K562 (cell line): ENCODE data around the gene DAAM1. TPM values are rescaled to one million over a fixed set of nuclear protein-coding genes. Genes with fewer than 3 reads are reported as not detected.

ENCODE experiments used
- ATF2 ChIP-seq: sonication (generic); formaldehyde crosslinking; IDR thresholded peaks from 2 replicates; pipeline ENCODE4 v1.8.1; 2022; ENCODE audit warnings: missing genetic modification reagents
- CBX2 ChIP-seq: fragments of 200-600 bp; sonication (generic); IDR thresholded peaks from one replicate; pipeline ENCODE4 v1.6.1; 2012; ENCODE audit warnings: mild to moderate bottlenecking, low read length, inconsistent platforms; ENCODE audit not compliant: insufficient read depth, poor library complexity, severe bottlenecking
- CREBBP ChIP-seq: IDR thresholded peaks from one replicate; pipeline ENCODE4 v1.6.1; 2012; ENCODE audit warnings: low read depth, mild to moderate bottlenecking, control low read depth, inconsistent platforms, low read length
- FIP1L1 ChIP-seq: fragments of 200-400 bp; formaldehyde crosslinking; IDR thresholded peaks from 2 replicates; pipeline ENCODE4 v1.6.1; 2018; ENCODE audit warnings: mild to moderate bottlenecking, low read depth, low read length; ENCODE audit not compliant: poor library complexity, severe bottlenecking
- FOXP1 ChIP-seq: sonication (generic); formaldehyde crosslinking; IDR thresholded peaks from 2 replicates; pipeline ENCODE4 v1.8.0; 2022; ENCODE audit warnings: mild to moderate bottlenecking, missing genetic modification reagents
- FUS ChIP-seq: fragments of 200-400 bp; formaldehyde crosslinking; optimal IDR thresholded peaks from 2 replicates; pipeline ENCODE3; 2017; ENCODE audit warnings: low read depth, low read length
- MCM5 ChIP-seq: fragments of 450-650 bp; IDR thresholded peaks from 2 replicates; pipeline ENCODE4 v1.6.1; 2016; ENCODE audit warnings: low read depth
- SREBF1 ChIP-seq: fragments of 150-350 bp; IDR thresholded peaks from 2 replicates; pipeline ENCODE4 v1.6.1; 2014; ENCODE audit warnings: antibody characterized with exemption, low read depth, low read length, borderline replicate concordance
- ZBTB8A ChIP-seq: fragments of 450-650 bp; IDR thresholded peaks from 2 replicates; pipeline ENCODE4 v1.6.1; 2018; ENCODE audit warnings: mild to moderate bottlenecking, moderate library complexity; ENCODE audit not compliant: partially characterized antibody
- ZNF224 ChIP-seq: sonication (generic); formaldehyde crosslinking; IDR thresholded peaks from 2 replicates; pipeline ENCODE4 v1.8.0; 2022; ENCODE audit warnings: mild to moderate bottlenecking, missing genetic modification reagents
- ZNF395 ChIP-seq: fragments of 200-800 bp; sonication (Bioruptor generic); IDR thresholded peaks from 2 replicates; pipeline ENCODE4 v1.6.1; 2017; ENCODE audit warnings: missing genetic modification characterization, missing compliant biosample characterization
- ZNF79 ChIP-seq: fragments of 250-450 bp; sonication (Bioruptor Pico); IDR thresholded peaks from 2 replicates; pipeline ENCODE4 v1.4.0; 2020; ENCODE audit warnings: low read depth, mild to moderate bottlenecking, moderate library complexity
- polyA plus RNA-seq, 8 experiments: library from polyadenylated mRNA; depleted of rRNA in 4 of 8; stranded (reverse) in 5 of 8; unstranded in 3 of 8; fragments of >200 nt; fragmentation: Nextera tagmentation in 2 of 8; fragmentation: Illumina TruSeq in 1 of 8; extraction: Ambion mirVana in 2 of 8; extraction: Trizol in 1 of 8; gene quantifications; 2 replicates each; pipeline versions ENCODE4 v1.2.1 to v1.2.3, GENCODE V29; 2011 to 2014; ENCODE audit warnings: inconsistent platforms in 1 of 8, missing spikeins in 1 of 8
- total RNA-seq, 7 experiments: library from RNA; depleted of rRNA in 6 of 7; stranded (reverse); fragments of >200 nt in 6 of 7; fragmentation: Illumina TruSeq in 2 of 7; extraction: Trizol in 2 of 7; gene quantifications; 2 replicates each; pipeline versions ENCODE4 v1.2.1 to v1.2.3, GENCODE V29; 2011 to 2021; ENCODE audit warnings: low replicate concordance in 1 of 7
- TF ChIP-seq, protein P1 (sequence below), 2 experiments: fragments of 150-350 bp in 1 of 2; IDR thresholded peaks; 2 replicates each; pipeline ENCODE4 v1.6.1; 2012 to 2016; ENCODE audit warnings: low read depth in 2 of 2, low read length in 2 of 2, mild to moderate bottlenecking in 1 of 2, moderate library complexity in 1 of 2
- TF ChIP-seq, protein P2 (sequence below): fragments of 250-450 bp; sonication (Bioruptor Pico); IDR thresholded peaks from 2 replicates; pipeline ENCODE4 v1.8.0; 2022; ENCODE audit warnings: moderate library complexity, mild to moderate bottlenecking, inconsistent platforms
- TF ChIP-seq, protein P3 (sequence below), 2 experiments: fragments of 450-650 bp; IDR thresholded peaks; 2 replicates each; pipeline ENCODE4 v1.6.1; 2018; ENCODE audit warnings: mild to moderate bottlenecking in 2 of 2, low read depth in 1 of 2; ENCODE audit not compliant: partially characterized antibody in 2 of 2

DAAM1 gene
- total and polyA plus RNA-seq, 9 of the 15 experiments (the other 6 are each of a cell fraction or from before 2014, with no cell fraction given), result 3.6 to 11.6 (median 6.7) TPM

GRCh38 chr14:59360923-59361794 lies 172.7 kb downstream of the DAAM1 start (continued):
- TF ChIP-seq ZNF79 (CRISPR knock-in tag), result no peak
- no peak for TF ChIP-seq MCM5
- TF ChIP-seq ZNF224 (CRISPR knock-in tag), result no peak
- no peak for TF ChIP-seq SREBF1
- no peak for TF ChIP-seq FOXP1 (CRISPR knock-in tag)
- TF ChIP-seq CREBBP, result no peak
- TF ChIP-seq ZNF395 (CRISPR knock-in tag), result no peak
- TF ChIP-seq, protein P1, sequence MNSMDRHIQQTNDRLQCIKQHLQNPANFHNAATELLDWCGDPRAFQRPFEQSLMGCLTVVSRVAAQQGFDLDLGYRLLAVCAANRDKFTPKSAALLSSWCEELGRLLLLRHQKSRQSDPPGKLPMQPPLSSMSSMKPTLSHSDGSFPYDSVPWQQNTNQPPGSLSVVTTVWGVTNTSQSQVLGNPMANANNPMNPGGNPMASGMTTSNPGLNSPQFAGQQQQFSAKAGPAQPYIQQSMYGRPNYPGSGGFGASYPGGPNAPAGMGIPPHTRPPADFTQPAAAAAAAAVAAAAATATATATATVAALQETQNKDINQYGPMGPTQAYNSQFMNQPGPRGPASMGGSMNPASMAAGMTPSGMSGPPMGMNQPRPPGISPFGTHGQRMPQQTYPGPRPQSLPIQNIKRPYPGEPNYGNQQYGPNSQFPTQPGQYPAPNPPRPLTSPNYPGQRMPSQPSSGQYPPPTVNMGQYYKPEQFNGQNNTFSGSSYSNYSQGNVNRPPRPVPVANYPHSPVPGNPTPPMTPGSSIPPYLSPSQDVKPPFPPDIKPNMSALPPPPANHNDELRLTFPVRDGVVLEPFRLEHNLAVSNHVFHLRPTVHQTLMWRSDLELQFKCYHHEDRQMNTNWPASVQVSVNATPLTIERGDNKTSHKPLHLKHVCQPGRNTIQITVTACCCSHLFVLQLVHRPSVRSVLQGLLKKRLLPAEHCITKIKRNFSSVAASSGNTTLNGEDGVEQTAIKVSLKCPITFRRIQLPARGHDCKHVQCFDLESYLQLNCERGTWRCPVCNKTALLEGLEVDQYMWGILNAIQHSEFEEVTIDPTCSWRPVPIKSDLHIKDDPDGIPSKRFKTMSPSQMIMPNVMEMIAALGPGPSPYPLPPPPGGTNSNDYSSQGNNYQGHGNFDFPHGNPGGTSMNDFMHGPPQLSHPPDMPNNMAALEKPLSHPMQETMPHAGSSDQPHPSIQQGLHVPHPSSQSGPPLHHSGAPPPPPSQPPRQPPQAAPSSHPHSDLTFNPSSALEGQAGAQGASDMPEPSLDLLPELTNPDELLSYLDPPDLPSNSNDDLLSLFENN (IDR thresholded peaks at IDR 0.05; ENCODE audit: low read depth in 2 of 2, low read length in 2 of 2), result no peak
- TF ChIP-seq FIP1L1, result no peak
- no peak for TF ChIP-seq FUS
- no peak for TF ChIP-seq CBX2
- TF ChIP-seq ATF2, result no peak
- TF ChIP-seq ZBTB8A, result no peak
- TF ChIP-seq, protein P2, sequence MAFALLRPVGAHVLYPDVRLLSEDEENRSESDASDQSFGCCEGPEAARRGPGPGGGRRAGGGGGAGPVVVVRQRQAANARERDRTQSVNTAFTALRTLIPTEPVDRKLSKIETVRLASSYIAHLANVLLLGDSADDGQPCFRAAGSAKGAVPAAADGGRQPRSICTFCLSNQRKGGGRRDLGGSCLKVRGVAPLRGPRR (CRISPR knock-in tag), result no peak
- TF ChIP-seq, protein P3, sequence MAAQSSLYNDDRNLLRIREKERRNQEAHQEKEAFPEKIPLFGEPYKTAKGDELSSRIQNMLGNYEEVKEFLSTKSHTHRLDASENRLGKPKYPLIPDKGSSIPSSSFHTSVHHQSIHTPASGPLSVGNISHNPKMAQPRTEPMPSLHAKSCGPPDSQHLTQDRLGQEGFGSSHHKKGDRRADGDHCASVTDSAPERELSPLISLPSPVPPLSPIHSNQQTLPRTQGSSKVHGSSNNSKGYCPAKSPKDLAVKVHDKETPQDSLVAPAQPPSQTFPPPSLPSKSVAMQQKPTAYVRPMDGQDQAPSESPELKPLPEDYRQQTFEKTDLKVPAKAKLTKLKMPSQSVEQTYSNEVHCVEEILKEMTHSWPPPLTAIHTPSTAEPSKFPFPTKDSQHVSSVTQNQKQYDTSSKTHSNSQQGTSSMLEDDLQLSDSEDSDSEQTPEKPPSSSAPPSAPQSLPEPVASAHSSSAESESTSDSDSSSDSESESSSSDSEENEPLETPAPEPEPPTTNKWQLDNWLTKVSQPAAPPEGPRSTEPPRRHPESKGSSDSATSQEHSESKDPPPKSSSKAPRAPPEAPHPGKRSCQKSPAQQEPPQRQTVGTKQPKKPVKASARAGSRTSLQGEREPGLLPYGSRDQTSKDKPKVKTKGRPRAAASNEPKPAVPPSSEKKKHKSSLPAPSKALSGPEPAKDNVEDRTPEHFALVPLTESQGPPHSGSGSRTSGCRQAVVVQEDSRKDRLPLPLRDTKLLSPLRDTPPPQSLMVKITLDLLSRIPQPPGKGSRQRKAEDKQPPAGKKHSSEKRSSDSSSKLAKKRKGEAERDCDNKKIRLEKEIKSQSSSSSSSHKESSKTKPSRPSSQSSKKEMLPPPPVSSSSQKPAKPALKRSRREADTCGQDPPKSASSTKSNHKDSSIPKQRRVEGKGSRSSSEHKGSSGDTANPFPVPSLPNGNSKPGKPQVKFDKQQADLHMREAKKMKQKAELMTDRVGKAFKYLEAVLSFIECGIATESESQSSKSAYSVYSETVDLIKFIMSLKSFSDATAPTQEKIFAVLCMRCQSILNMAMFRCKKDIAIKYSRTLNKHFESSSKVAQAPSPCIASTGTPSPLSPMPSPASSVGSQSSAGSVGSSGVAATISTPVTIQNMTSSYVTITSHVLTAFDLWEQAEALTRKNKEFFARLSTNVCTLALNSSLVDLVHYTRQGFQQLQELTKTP (IDR thresholded peaks at IDR 0.05; ENCODE audit: low read depth in 1 of 2, partially characterized antibody in 2 of 2), result no peak
